Prostate gland (tissue), 2 donors: Measurements from ENCODE around the gene SMARCA2. TPM values are rescaled to one million over a fixed set of nuclear protein-coding genes. Genes with fewer than 3 reads are reported as not detected.

ENCODE experiments used
- DNase-seq: peaks from one replicate; pipeline ENCODE4 v3.0.0-alpha.2; 2019; ENCODE audit warnings: low spot score
- H3K27ac ChIP-seq, 2 donors: fragments of 200-600 bp; sonication (generic); 2 replicates each; pipeline ENCODE4 v1.5.1; 2017 to 2019
- H3K27me3 ChIP-seq: fragments of 200-600 bp; sonication (generic); replicated peaks from 2 replicates; pipeline ENCODE4 v1.5.1; 2019; ENCODE audit not compliant: insufficient read depth
- H3K36me3 ChIP-seq, 2 donors: fragments of 200-600 bp; sonication (generic); 1 replicate in 1 of 2; 2 replicates in 1 of 2; pipeline versions ENCODE4 v1.5.1 to v1.8.1; 2017 to 2019
- H3K4me1 ChIP-seq: fragments of 200-600 bp; sonication (generic); replicated peaks from 2 replicates; pipeline ENCODE4 v1.5.1; 2019
- H3K4me3 ChIP-seq, 2 donors: fragments of 200-600 bp; sonication (generic); 2 replicates each; pipeline ENCODE4 v1.5.1; 2017 to 2019
- H3K9me3 ChIP-seq: fragments of 200-600 bp; sonication (generic); 2 replicates; pipeline ENCODE4 v1.5.1; 2017
- POLR2A ChIP-seq: fragments of 450-650 bp; IDR thresholded peaks from one replicate; pipeline ENCODE4 v1.6.1; 2016; ENCODE audit warnings: antibody characterized with exemption, mild to moderate bottlenecking
- POLR2AphosphoS5 ChIP-seq: sonication (generic); formaldehyde crosslinking; IDR thresholded peaks from one replicate; pipeline ENCODE4 v1.6.1; 2017; ENCODE audit warnings: antibody characterized with exemption
- WGBS: methylation state at CpG from one replicate; pipeline ENCODE4 v1.1.5; 2018; 5-methylcytosine and 5-hydroxymethylcytosine counted together
- intact Hi-C: fragments of 100-400 bp; cut with DNase I; formaldehyde crosslinking; loops from one replicate; pipeline ENCODE4 v1.14.2; 2022
- total RNA-seq, 2 donors: library from RNA; depleted of rRNA; stranded (reverse); fragments of >200 nt; gene quantifications; one replicate each; pipeline ENCODE4 v1.1.0, GENCODE V29; 2016
- TF ChIP-seq, protein P1 (sequence below), 4 experiments: fragments of 200-600 bp in 2 of 4; fragments of 450-650 bp in 2 of 4; sonication (generic) in 2 of 4; IDR thresholded peaks; 1 replicate in 3 of 4; 2 replicates in 1 of 4; pipeline ENCODE4 v1.5.1; 2016 to 2019; ENCODE audit warnings: antibody characterized with exemption in 4 of 4, mild to moderate bottlenecking in 2 of 4, moderate library complexity in 2 of 4

SMARCA2 gene
- total RNA-seq, 2 donors from 2014 or later: 125 to 175 TPM

DNA sequence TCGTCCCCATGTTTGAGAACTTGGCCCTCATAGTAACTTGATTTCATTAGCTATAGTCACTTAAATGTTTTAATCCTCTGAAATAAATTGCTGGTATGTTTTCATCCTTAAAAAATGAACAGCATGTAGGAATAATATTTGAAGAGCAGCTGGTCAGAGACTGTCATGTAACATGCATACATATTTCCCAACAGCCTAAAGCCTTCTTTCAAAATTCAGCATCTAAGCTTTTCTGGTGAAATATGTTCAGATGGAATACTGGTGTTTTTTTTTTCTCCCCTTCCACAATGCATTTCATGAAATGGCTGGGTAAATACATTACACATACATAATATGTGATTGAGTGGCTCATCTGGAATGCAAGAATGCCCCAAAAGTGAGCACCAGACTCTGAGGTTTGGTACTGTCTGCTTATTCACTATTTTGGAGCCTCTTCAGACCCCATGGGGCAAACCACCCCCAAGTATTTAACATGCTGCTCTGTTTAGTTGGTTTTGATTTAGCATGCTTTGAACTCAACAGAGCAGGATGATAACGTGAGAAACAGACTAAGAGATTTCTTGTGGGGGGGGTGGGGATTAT lies 94.0 kb downstream of the SMARCA2 start:
- intact Hi-C loops: no loop called here
- Histone ChIP-seq H3K4me3 (no peak overlapping the region), H3K9me3 (no peaks in the 10 kb centered on the region), H3K4me1 (no peaks in the 10 kb centered on the region), H3K36me3 (no peaks in the 10 kb centered on the region), H3K27ac (no peak overlapping the region), H3K27me3 (no peaks in the 10 kb centered on the region)
- TF ChIP-seq POLR2AphosphoS5: no peak
- TF ChIP-seq POLR2A: no peak
- TF ChIP-seq, protein P1, sequence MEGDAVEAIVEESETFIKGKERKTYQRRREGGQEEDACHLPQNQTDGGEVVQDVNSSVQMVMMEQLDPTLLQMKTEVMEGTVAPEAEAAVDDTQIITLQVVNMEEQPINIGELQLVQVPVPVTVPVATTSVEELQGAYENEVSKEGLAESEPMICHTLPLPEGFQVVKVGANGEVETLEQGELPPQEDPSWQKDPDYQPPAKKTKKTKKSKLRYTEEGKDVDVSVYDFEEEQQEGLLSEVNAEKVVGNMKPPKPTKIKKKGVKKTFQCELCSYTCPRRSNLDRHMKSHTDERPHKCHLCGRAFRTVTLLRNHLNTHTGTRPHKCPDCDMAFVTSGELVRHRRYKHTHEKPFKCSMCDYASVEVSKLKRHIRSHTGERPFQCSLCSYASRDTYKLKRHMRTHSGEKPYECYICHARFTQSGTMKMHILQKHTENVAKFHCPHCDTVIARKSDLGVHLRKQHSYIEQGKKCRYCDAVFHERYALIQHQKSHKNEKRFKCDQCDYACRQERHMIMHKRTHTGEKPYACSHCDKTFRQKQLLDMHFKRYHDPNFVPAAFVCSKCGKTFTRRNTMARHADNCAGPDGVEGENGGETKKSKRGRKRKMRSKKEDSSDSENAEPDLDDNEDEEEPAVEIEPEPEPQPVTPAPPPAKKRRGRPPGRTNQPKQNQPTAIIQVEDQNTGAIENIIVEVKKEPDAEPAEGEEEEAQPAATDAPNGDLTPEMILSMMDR (IDR thresholded peaks at IDR 0.05): no peak
- WGBS: 48% methylated on average over 2 of the region's 2 CpGs
- no peak for DNase-seq

DNA sequence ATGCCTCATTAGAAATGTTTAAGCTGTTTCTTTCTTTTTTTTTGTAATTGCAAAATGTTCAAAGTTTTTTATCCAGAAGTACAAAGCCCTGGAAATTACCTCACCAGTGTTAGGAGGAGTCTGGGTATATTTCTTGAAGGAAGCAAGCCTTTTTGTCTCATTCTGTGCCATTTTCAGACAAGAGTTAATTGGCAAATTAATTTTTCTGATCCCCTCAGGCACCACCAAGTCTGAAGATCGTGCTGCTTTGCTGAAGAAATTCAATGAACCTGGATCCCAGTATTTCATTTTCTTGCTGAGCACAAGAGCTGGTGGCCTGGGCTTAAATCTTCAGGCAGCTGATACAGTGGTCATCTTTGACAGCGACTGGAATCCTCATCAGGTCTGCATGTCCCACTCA lies 94.9 kb downstream of the SMARCA2 start:
- H3K4me1 ChIP-seq: no peaks in the 10 kb centered on the region
- H3K36me3 ChIP-seq: no peaks in the 10 kb centered on the region
- WGBS: 95% methylated on average over 2 of the region's 2 CpGs
- TF ChIP-seq, protein P1 (IDR thresholded peaks at IDR 0.05): no peak
- no peak for TF ChIP-seq POLR2A
- no peaks in the 10 kb centered on the region for H3K27me3 ChIP-seq
- no peak overlapping the region for H3K4me3 ChIP-seq
- intact Hi-C loops: no loop called here
- H3K9me3 ChIP-seq: no peaks in the 10 kb centered on the region
- no peak overlapping the region for H3K27ac ChIP-seq
- DNase-seq: no peak

DNA sequence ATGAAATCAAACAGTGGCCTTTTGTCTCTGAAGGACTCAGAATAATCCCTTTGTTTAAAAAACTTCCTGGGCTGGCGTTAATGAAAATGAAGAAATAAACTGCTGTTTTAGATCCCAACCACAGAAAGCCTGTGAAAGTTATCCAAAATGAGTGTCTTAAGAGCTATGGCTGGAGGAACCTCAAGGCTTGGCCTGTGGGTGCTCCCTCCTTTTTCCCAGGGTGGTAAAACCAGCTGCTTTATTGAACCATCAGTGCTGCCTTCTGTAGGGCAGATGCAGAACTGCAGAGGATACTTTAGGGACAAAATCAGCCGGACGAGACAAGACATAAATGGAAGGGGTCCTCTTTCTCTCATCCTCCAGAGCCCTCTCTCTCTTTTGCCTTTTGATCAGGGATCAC lies 100.9 kb downstream of the SMARCA2 start:
- Histone ChIP-seq H3K9me3 (no peaks in the 10 kb centered on the region), H3K27me3 (no peaks in the 10 kb centered on the region), H3K4me3 (no peak overlapping the region), H3K36me3 (no peaks in the 10 kb centered on the region), H3K27ac (no peak overlapping the region), H3K4me1 (no peaks in the 10 kb centered on the region)
- intact Hi-C loops: no loop called here
- TF ChIP-seq, protein P1 (IDR thresholded peaks at IDR 0.05): peak in 1 of 4 experiments; percentile 10
- no peak for TF ChIP-seq POLR2AphosphoS5
- DNase-seq: no peak
- WGBS: 87% methylated on average over 3 of the region's 3 CpGs

DNA sequence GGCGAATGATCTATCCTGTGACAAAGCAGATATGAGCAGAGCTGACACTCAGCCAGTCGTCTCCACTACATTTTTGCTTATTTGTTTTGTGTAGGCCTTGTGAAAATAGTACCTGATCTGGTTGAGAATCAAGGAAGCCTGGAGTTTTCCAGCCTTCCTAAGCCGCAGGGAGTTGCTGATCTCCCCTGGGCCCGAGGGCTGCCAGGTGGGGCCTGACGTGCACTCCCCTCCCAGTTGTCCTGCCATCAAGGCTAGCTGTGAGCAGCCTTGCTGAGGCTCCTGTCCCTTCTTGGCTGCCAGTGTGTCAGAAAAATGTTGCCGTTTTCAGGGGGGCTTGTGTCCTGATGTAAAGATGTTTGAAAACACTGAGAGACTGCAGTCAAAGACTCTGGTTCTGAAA lies 102.4 kb downstream of the SMARCA2 start:
- H3K4me3 ChIP-seq: no peak overlapping the region
- intact Hi-C loops: no loop called here
- H3K4me1 ChIP-seq: no peaks in the 10 kb centered on the region
- 82% methylated on average over 6 of the region's 6 CpGs for WGBS
- no peaks in the 10 kb centered on the region for H3K9me3 ChIP-seq
- no peak for TF ChIP-seq POLR2A
- no peak for TF ChIP-seq POLR2AphosphoS5
- TF ChIP-seq, protein P1 (IDR thresholded peaks at IDR 0.05): no peak
- H3K27ac ChIP-seq: no peak overlapping the region
- DNase-seq: no peak
- H3K36me3 ChIP-seq: no peaks in the 10 kb centered on the region
- no peaks in the 10 kb centered on the region for H3K27me3 ChIP-seq

DNA sequence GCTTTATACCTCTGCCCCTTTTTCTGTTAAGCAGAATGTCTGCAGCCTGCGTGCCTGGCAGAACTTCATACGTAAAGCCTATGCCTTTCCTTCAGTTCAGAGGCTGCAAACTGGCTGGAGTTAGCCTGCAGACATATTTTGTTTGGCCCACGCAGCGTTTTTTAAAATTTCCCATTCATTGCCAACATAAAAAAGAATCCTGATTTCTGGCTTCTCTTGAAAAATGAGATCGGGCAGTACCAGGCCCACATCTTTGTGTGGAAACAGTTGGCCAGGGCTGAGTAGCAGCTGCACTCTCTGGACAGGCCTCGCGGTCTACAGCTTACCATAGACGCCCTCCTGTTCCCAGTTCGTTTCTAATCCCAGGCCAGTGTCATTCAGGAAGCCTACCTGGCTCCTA lies 104.4 kb downstream of the SMARCA2 start:
- H3K4me1 ChIP-seq: no peaks in the 10 kb centered on the region
- DNase-seq: no peak
- H3K27ac ChIP-seq: no peak overlapping the region
- intact Hi-C loops: no loop called here
- WGBS: 78% methylated on average over 9 of the region's 9 CpGs
- no peaks in the 10 kb centered on the region for H3K36me3 ChIP-seq
- no peak overlapping the region for H3K4me3 ChIP-seq
- TF ChIP-seq POLR2AphosphoS5: no peak
- TF ChIP-seq, protein P1 (IDR thresholded peaks at IDR 0.05): no peak
- H3K9me3 ChIP-seq: no peaks in the 10 kb centered on the region
- H3K27me3 ChIP-seq: no peaks in the 10 kb centered on the region
